Measurements from ENCODE around the gene PAIP2. TPM values are rescaled to one million over a fixed set of nuclear protein-coding genes. Genes with fewer than 3 reads are reported as not detected.
"Not testable (repeated sequence)": the region's sequence is repeated elsewhere in the genome, so short reads cannot be mapped to it uniquely, and the experiment has no call there.

PAIP2 gene
- total RNA-seq, 1 donor from 2014 or later, result 77.6 TPM

GRCh38 chr5:139383993-139384590 lies 42.4 kb downstream of the PAIP2 start:
- no peak for DNase-seq (ENCODE audit: low read depth)
- TF ChIP-seq CTCF (conservative IDR thresholded peaks at IDR 0.05; ENCODE audit: low read depth, low read length), result no peak
- no peak overlapping the region for H3K4me3 ChIP-seq (ENCODE audit: low read depth, low read length)

GRCh38 chr5:139384591-139385051 lies 43.0 kb downstream of the PAIP2 start:
- no peak for TF ChIP-seq CTCF (conservative IDR thresholded peaks at IDR 0.05; ENCODE audit: low read depth, low read length)
- no peak for DNase-seq (ENCODE audit: low read depth)
- no peak overlapping the region for H3K4me3 ChIP-seq (ENCODE audit: low read depth, low read length)

- H3K4me3 ChIP-seq (ENCODE audit: low read depth, low read length), result no peak overlapping the region
- no peak for DNase-seq (ENCODE audit: low read depth)
- TF ChIP-seq CTCF (conservative IDR thresholded peaks at IDR 0.05; ENCODE audit: low read depth, low read length), result peak; percentile 40
Observed at GRCh38 chr5:139385061-139386049, 43.7 kb downstream of the PAIP2 start.

GRCh38 chr5:139386050-139386438 lies 44.4 kb downstream of the PAIP2 start:
- H3K4me3 ChIP-seq (ENCODE audit: low read depth, low read length), result no peak overlapping the region
- no peak for DNase-seq (ENCODE audit: low read depth)
- TF ChIP-seq CTCF (conservative IDR thresholded peaks at IDR 0.05; ENCODE audit: low read depth, low read length), result no peak

GRCh38 chr5:139386956-139387355 lies 45.3 kb downstream of the PAIP2 start:
- DNase-seq (ENCODE audit: low read depth); H3K4me3 ChIP-seq (ENCODE audit: low read depth, low read length): not testable (repeated sequence)

- TF ChIP-seq CTCF (conservative IDR thresholded peaks at IDR 0.05; ENCODE audit: low read depth, low read length), result no peak
- no peak overlapping the region for H3K4me3 ChIP-seq (ENCODE audit: low read depth, low read length)
Observed at GRCh38 chr5:139387611-139388197, 46.0 kb downstream of the PAIP2 start.

GRCh38 chr5:139388198-139388821 lies 46.7 kb downstream of the PAIP2 start:
- peak overlapping the region; percentile 55 for H3K4me3 ChIP-seq (ENCODE audit: low read depth, low read length)
- DNase-seq (ENCODE audit: low read depth), result no peak
- TF ChIP-seq CTCF (conservative IDR thresholded peaks at IDR 0.05; ENCODE audit: low read depth, low read length), result no peak

More at GRCh38 chr5:139387611-139388197, 46.0 kb downstream of the PAIP2 start:
- DNase-seq (ENCODE audit: low read depth), result no peak
